ENCODE results near the gene TMEM168.
"Not testable (repeated sequence)": the region's sequence is repeated elsewhere in the genome, so short reads cannot be mapped to it uniquely, and the experiment has no call there.

TMEM168 gene

DNA sequence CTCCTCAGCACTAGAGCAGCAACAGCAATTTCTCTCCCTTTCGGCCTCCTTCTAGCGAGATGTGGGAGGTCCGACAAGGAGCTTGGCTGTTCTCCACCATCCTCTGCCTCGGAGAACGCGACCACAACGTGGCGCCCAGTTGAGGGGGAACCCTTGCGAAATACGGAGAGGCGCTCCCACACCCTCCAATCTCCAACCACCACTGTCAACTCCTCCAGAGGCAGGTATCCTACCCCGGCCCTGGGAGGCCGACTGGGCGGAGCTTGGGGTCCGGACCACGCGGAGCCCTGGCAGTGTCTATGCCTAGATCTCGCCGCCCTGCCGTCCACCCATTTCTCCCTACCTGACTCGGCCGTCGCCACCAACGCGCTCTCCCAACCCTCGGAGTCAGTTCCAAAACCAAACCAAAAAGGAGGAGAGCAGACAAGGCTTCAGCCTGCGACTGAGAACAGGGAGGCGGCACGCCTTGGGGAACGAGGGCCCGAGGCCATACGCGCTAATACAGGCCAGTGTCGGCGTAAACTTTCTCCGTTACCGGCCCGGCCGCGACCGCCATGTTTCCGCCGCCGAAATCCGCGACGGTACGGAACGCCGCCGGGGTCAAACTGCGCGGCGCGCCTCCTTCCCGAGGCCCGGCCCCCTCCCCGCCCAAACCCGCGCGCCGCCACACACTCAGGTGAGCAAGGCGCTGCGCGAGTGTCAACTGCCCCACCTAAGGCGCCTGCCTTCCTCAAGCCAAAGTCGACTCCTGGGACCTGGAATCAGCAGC lies at the start of gene TMEM168:
TMEM168 (minus strand) TSS at position 577 of the 769 bp plus-strand sequence. CDS start 5,568 bp downstream, outside the sequence.
- peak; percentile 92 for DNase-seq

DNA sequence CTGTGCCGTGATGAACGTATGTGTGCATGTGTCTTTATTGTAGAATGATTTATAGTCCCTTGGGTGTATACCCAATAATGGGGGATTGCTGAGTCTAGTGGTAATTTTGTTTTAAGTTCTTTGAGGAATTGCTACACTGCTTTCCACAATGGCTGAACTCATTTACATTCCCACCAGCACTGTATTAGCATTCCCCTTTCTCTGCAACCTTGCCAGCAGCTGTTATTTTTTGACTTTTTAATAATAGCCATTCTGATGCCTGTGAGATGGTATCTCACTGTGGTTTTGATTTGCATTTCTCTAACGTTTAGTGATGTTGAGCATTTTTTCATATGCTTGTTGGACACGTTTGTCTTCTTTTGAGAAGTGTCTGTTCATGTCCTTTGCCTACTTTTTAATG lies 45.7 kb upstream of the TMEM168 start:
- DNase-seq, result not testable (repeated sequence)

DNA sequence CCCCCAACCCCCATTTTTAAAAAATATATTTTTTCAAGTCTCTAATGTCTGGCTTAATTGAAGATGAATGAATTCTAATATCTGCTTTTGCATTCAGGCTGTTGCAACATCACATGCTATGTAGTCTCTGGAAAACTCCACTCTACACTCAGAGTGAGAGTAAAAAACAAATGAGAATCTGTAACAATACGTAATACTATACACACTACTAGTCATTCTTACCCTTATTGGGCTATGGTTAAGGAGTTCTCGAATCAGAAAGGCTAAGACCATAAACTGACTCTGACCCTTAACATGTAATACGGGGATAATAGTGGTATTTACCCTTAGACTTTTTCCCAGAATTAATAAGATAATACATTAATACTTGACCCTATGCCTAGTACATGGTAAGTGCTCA lies 42.9 kb upstream of the TMEM168 start:
- DNase-seq, result no peak

GRCh38 chr7:112830769-112831168 lies 40.6 kb upstream of the TMEM168 start:
- DNase-seq, result no peak

DNA sequence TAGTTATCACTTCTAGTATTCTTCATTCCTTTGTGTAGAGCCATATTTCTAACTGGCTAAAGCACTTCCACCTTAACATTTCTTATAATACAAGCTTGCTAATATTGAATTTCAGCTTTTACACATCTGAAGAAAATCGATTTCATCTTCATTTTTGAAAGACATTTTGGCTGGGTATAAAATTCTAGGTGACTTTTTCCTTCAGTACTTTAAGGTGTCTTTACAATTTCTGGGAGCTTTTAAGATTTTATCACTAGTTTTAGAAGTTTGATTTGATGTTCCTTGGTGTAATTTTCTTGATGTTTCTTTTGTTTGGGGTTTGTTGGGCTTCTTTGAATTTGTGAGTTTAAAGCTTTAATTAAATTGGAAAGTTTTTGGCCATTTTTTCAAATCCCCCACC lies 38.5 kb upstream of the TMEM168 start:
- no peak for DNase-seq

DNA sequence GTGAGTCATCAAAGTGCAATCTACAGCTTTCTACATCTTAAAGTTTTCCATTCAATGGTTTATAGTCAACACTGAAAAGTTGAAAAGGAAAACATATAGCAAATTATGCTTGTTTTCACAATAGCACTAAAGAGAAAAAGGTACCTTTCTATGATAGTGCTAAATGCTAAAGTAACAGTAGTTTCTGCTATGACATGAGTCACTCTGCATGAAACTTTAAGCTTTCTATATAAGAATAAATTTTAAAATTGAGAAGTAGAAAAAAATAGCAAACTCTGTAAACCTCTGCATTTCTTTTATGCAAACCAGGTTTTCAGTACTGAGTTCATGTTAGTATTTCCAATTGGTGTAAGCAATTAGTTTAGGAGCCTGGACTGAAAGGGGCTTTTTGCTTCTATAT lies 31.2 kb upstream of the TMEM168 start:
- no peak for DNase-seq

DNA sequence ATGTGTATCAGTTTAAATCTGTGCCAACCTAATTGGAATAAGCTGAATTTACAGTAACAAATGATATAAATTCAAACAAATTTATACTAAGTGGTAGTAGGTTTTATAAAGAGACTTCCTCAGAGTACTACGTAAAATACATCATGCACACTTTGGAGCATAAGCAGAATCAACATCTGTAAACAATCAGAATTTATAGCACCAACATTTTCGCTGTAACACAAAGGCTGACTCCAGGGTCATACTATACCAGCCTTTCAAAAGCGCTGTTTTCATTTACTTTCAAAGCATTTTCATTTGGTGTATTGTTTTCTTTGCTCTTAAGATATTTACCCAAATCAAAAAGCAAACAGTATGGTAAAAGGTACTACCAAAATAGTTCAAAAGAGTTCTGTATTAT lies 29.3 kb upstream of the TMEM168 start:
- DNase-seq, result no peak

DNA sequence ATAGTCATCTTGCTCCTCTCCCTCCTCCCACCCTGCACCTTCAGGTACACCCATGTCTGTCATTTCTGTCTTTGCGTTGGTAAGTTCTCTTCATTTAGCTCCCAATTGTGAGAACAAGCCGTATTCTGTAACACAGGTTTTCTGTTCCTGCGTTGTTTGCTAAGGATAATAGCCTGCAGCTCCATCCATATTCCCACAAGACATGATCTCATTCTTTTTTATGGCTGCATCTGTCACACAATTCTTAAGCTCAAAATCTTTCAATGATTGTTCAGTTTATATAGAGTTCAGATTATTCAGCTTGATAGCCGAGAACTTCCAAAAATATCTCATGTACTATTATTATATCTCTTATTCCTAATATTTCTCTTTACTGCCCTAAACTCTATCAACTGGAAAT lies 16.0 kb upstream of the TMEM168 start:
- DNase-seq, result no peak

DNA sequence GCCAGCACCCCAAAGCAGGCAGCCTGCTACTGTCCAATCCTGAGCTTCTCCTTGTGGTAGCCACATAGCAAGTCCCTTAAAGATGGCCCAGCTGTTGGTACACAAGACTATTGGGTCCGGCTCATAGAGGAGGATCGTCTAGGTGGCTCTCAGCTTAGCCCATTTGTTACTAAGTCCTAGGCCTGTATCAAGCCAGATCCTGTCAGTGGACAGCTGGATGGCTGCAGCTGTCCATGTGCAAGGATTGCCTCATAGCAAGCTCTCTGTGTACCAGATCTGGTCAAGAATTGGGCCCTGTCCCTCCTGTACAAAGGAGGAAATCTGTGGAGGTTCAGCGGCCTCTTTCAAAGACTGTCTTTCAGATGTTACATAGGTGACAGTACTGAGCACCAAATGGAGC lies 12.2 kb upstream of the TMEM168 start:
- DNase-seq, result no peak

DNA sequence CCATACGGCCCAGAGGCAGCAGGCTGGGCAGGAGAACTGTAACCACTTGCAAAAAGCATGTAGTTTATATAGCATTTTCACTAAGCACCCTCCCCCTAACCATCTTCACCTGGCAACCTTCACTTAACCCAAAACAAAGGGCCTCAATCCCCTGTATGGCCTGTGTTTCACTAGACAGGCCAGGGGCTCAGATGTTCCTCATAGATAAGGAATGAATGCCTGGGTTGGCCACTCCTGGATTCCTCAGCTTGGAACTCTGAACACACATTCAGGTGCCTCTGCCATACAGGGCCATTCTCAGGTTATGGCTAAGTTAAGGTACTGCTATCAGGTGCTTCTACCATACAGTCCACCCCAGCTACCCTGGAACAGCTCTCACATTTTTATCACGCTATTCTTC lies 10.3 kb upstream of the TMEM168 start:
- no peak for DNase-seq

DNA sequence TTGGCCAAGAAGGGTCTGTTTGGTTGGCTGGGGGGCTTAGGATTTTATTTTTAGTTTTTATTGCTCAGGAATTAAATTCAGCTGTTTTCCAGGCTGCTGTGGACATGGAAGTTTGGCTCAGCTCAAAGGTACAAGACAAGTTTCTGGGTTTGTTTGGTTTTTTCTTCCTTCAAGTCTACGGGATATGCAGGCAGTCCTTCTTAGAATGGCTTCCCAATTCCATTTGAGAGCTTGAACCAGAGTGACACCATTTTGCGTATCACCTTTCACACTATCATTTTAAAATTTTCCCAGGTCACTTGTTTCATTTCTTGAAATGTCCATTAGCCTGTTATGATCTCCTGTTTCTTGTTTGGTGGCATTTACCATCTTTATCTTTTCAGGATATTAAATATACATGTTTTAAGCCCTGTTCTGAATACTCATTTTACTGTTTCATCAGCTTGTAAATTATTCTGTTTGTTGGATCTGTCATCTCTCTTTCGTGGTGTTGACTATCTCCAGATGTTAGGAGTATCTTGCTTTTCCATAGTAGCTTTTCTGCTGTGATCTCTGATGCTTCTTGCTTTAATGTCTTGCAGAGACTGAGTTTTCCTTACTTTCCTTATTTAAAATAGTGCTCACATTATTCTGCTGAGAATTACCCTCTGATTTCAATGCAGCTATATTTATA lies 9.4 kb upstream of the TMEM168 start:
- DNase-seq, result no peak

DNA sequence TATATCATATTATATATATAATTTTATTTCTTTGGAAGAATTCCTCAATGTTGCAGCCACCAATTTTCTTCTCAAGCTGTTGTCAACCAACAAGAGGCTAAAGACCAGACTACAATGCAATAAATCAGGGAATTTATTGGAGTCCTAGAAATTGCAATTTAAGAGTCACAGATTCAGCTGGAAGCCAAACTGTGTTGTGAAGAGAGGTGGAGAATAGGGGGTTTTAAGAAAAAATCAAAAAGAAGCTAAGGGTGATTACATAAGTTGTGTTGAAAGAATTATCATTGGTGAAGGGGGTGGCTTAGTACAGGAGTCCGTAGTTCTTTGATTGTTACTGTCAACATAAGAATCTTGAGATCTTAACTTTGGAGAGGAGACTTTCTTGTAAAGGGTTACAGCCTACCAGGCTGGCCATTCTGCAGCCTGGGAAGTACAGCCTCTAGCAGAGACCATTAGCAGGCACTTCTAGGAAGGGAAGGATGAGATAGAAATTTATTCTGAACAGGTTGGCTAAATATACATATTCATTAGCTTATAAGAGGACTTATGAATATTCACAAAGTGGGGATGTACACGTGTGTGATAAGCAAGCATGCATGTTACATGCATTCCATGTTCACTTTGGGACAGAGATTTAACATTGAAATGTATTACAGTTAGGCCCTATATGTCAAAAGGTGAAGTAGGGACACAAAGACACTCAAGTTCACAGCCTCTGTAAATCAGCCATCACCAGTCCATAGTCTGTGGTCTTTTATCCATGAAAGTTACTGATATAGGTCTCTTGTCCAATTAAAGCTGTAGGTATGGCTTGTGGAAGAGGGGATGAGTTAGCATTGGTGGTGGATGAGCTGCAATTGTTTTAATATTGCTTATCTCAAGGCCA lies 8.3 kb upstream of the TMEM168 start:
- DNase-seq, result no peak

DNA sequence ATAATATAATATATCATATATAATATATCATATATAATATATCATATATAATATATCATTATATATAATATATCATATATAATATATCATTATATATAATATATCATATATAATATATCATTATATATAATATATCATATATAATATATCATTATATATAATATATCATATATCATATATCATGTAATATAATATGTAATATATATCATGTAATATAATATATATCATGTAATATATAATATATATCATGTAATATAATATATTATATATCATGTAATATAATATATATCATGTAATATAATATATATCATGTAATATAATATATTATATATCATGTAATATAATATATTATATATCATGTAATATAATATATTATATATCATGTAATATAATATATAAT lies 6.4 kb upstream of the TMEM168 start:
- not testable (repeated sequence) for DNase-seq

DNA sequence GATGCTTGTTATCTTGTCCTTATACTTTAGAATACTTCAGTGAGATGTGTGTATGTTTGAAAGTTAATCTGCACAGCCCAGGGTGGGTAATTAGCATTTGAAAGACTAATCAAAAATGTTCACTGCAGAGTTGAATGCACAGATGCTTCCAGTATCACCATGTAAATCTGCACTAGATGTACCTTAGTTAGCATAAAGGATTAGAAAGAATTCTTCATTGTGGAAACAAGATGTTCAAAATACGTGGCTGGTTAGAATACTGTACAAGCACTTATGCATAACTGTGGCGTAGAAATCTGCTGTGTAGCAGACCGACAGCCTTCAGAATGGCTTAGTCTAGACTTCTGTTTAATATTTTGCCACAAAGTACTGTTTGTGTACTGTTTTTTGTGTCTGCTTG lies 2.2 kb upstream of the TMEM168 start:
- no peak for DNase-seq

DNA sequence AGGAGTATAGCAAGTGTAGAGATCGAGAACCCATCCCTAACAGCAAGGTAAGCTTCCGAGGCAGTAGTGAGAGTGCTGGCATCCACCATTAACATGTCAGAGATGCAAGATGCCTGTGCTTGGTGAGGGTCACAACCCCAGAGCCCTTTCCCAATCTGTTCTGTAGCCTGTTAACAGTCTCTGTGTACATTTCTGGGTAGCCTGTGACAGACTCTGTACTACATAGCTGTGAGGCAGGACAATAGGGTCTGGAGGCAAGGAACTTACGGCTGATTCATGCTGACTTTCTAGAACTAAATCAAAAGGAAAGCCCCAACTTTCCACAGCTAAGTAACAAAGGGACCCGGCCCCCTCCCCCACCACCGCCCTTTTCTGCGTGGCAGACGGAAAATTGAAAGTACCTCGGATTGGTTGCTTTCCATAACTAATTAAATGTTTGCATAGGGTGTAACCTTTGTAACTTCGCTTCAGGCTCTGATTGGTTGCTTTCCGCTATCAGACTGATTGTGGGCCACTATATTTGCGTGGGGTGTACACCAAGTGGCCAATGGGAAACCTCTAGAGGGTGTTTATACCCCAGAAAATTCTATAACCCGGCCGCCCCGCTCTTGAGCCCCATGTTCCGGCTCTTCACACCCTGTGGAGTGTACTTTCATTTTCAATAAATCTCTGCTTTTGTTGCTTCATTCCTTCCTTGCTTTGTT lies 1.4 kb upstream of the TMEM168 start:
- DNase-seq, result no peak

DNA sequence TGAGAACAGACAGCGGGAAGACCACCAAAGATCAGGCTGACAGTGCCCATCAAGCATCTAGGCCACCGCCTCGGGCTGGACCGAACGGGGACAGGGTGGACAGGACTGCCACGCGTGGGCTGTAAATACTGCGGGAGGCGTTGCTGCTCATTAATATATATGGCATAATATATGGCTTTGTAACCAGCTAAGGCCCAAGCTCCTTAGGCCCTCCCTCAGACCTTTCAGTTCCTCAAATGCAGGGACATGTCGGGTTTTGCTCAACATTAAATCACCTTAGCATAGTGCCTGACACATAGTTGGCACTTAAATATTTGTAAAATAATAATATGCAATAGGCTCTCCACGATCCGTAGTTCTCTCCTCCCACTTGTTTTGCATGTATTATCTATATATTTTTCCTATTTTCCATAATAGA lies 402 bp upstream of the TMEM168 start:
- DNase-seq, result no peak

- no peak for DNase-seq
These were observed 758 bp downstream of the TMEM168 start for GRCh38 chr7:112789453-112789816.

DNA sequence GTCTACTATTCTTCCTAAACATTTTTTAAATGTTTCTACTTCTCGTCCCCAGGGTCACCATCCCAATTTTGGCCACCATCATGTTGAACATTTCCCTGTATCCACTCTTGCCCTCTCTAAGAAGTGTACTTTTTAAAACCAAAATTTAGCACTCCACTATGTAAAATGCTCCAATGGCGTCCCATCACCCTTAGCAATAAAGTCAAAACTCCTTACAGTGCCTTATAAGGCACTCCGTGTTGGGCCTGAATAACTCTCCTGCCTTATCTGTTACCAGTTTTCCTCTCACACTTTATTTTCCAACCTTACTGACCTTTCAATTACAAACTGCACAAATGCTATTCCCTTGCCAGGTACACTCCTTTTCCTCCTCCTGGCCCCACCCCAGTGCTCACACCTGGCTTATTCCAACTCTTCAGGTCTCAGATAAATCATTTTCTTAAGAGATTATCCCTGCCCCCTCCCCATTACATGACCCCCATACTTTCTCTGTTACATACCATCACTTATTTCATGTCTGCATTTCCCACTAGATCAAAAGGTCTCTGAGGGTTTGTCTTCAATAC lies 1.3 kb downstream of the TMEM168 start:
- DNase-seq, result no peak

DNA sequence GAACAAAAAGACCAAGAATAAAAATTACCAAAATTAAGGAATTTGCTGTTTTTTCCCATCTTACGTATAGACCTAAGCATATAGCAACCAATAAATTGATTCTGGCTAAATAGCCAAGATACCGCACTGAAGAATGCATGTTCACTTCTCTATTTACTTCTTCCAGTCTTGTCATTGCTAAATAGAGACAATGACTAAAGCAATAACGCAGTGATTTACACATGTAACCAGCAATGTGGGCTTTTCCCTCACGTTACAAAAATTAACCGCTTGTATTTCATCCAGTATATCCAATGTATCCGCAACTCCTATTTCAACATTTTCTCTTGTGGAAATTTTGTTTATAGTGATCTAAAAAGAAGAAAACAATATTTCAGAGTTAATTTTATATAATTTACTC lies 5.6 kb downstream of the TMEM168 start:
- DNase-seq, result no peak

DNA sequence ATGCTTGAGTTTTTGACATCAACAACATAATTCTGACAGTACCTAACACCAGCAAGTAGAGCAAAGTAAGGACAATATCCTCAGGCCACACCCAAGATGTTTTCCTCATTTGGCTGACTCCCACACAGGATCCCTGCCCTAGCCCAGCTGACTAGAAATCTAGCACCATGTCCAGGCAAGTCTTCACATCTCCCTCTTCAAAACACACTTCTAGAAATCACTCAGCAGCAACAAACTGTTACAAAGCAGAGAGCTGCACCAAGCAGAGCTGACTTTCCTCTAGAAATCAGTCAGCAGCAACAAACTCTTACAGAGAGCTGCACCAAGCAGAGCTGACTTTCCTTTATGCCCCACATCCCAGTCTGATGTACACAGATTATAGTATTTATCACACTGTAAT lies 7.7 kb downstream of the TMEM168 start:
- DNase-seq, result no peak

DNA sequence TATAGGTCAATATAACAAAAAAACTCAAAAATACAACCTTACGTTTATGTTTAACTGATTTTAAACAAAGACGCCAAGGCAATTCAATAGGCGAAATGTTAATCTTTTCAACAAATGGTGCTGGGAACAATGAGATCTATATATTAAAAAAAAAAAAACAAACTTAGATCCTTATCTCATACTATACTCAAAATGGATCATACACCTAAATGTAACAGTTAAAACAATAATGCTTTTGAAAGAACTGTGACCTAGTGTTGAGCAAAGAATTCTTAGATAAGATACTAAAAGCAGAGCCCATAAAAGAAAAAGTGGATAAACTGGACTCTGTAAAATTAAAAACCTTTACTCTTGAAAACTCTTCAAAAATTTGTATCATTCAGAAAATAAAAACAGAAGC lies 8.6 kb downstream of the TMEM168 start:
- no peak for DNase-seq

DNA sequence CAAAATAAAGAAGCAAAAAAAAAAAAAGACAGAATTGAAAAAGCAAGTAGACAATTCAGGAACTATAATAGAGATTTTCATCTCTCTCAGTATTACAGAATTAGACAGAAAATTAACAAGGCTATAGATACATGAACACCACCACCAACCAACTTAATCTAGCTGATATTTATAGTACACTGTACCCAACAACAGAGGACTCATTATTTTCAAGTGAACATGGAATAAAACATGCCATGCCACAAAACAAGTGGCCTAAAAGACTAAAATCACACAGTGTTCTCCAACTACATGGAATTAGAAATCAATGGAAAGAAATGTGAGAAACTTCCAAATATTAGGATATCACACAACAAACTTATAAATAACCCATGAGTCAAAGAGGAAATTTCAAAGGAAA lies 9.1 kb downstream of the TMEM168 start:
- DNase-seq, result no peak

GRCh38 chr7:112779667-112780066 lies 10.5 kb downstream of the TMEM168 start:
- DNase-seq, result no peak
